ENCODE results near the gene LRRC71.

Gene LRRC71

DNA sequence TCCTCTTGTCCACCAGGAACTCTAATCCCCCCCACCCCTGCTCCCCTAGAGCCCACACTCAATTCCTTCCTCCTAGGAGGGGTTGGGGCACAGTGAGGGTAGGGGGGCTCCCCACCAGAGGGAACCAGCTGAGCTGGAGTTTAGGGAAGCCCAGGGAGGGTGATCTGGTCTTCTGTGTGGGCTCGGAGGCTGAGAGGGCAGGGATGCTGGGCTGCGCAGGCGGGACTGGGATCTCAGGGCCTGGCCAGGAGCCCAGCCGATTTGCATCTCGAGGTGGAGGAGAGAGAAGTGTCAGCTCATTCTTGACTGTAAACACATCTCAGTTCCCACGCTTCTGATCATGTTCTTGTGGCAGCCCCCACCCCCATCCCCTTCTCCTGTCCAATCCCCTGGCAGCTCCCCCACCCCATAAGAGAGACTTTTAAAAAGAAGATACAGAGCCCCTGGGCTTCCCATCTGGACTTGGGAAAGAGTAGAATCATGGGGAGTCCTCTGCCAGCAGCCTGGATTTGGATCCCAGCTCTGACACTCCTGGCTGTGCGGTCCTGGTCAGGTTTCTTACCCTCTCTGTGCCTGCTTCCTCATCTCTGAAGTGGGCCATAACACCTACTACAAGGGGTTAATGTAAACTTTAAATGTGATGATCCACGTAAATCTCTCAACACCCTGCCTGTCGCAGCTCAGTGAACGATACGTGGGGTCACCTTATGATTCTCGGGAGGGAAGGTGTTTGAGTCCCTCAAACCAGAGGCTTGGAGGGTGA lies 20.3 kb upstream of the LRRC71 start:
- Histone ChIP-seq H3K4me3 (ENCODE audit: low read length) (peak overlapping the region; percentile 46; the same call in 1 of the 2 replicates), H3K4me1 (ENCODE audit: low read length) (peaks cover 17% of the 10 kb centered on the region), H3K27me3 (ENCODE audit: low read depth, low read length) (peaks cover 25% of the 10 kb centered on the region), H3K9ac (ENCODE audit: low read length) (no peak overlapping the region), H2AFZ (ENCODE audit: low read depth, low read length) (no peak overlapping the region), H3K27ac (ENCODE audit: low read length) (no peak overlapping the region), H4K20me1 (ENCODE audit: insufficient read depth, low read length) (no peaks in the 10 kb centered on the region), H3K9me3 (ENCODE audit: insufficient read depth, low read length) (no peaks in the 10 kb centered on the region), H3K4me2 (ENCODE audit: low read length) (peak overlapping the region; percentile 65), H3K36me3 (replicated peaks; ENCODE audit: low read depth, low read length) (no peaks in the 10 kb centered on the region), H3K79me2 (ENCODE audit: low read length) (no peaks in the 10 kb centered on the region)
- TF ChIP-seq EZH2phosphoT487 (IDR thresholded peaks at IDR 0.05; ENCODE audit: low read depth) = no peak
- TF ChIP-seq, protein P1, sequence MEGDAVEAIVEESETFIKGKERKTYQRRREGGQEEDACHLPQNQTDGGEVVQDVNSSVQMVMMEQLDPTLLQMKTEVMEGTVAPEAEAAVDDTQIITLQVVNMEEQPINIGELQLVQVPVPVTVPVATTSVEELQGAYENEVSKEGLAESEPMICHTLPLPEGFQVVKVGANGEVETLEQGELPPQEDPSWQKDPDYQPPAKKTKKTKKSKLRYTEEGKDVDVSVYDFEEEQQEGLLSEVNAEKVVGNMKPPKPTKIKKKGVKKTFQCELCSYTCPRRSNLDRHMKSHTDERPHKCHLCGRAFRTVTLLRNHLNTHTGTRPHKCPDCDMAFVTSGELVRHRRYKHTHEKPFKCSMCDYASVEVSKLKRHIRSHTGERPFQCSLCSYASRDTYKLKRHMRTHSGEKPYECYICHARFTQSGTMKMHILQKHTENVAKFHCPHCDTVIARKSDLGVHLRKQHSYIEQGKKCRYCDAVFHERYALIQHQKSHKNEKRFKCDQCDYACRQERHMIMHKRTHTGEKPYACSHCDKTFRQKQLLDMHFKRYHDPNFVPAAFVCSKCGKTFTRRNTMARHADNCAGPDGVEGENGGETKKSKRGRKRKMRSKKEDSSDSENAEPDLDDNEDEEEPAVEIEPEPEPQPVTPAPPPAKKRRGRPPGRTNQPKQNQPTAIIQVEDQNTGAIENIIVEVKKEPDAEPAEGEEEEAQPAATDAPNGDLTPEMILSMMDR (IDR thresholded peaks at IDR 0.05; ENCODE audit: low read depth, low read length) = no peak

DNA sequence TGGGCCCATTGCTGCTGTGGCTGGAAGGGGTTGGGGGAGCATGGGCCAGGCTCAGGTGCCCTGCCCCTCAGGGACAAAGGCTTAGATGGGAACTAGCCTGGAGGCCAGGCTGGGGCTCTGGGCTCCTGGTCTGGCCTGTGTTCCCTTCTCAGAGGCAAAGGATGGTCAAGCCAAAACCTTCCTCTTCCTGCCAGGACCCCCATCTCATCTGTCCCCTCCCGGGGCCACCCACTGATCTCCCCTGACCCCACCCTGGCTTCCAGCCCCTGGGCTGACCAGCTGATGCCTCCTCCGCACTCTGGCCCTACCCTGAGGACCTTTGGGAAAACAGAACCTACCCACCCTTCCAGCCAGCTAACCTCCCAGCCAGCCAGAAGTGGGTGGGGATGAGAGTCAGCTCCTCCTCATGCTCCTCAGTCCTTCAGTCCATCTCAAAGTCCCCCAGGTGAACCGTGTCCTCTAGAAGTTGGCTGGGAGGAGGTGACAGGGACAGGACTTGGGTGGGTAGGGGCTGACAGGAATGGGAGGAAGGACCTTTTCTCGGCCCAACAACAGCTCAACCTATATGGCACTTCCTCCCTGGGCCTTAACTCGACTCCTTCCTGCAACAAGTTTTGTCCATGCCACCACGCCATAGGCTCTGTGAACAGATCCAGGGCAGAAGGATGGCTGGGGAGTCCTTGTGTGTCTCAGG lies 19.4 kb upstream of the LRRC71 start:
- no peak overlapping the region for H3K4me2 ChIP-seq (ENCODE audit: low read length)
- H3K4me3 ChIP-seq (ENCODE audit: low read length) = no peak overlapping the region
- no peaks in the 10 kb centered on the region for H3K9me3 ChIP-seq (ENCODE audit: insufficient read depth, low read length)
- peaks cover 17% of the 10 kb centered on the region for H3K4me1 ChIP-seq (ENCODE audit: low read length)
- H3K79me2 ChIP-seq (ENCODE audit: low read length) = no peaks in the 10 kb centered on the region
- peaks cover 25% of the 10 kb centered on the region for H3K27me3 ChIP-seq (ENCODE audit: low read depth, low read length)
- H3K27ac ChIP-seq (ENCODE audit: low read length) = no peak overlapping the region
- TF ChIP-seq EZH2phosphoT487 (IDR thresholded peaks at IDR 0.05; ENCODE audit: low read depth) = no peak
- no peaks in the 10 kb centered on the region for H3K36me3 ChIP-seq (replicated peaks; ENCODE audit: low read depth, low read length)
- no peak overlapping the region for H3K9ac ChIP-seq (ENCODE audit: low read length)
- no peaks in the 10 kb centered on the region for H4K20me1 ChIP-seq (ENCODE audit: insufficient read depth, low read length)
- H2AFZ ChIP-seq (ENCODE audit: low read depth, low read length) = no peak overlapping the region

DNA sequence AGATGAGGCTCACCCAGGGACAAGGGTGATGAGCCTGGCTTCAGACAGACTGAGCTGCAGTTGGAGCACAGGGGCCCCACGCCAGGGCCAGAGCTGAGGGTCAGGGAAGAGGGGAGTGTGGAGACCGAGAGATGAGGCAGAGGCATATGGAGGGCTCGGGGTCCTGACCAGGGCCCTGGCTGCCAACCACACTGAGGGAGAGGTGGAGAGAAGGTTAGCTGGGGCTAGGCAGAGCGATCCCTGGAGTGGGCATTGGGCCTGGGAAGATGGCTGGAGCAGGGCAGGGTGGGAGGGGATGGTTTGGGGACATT lies 18.9 kb upstream of the LRRC71 start:
- Histone ChIP-seq H3K4me3 (ENCODE audit: low read length) (no peak overlapping the region), H3K9me3 (ENCODE audit: insufficient read depth, low read length) (no peaks in the 10 kb centered on the region), H3K27me3 (ENCODE audit: low read depth, low read length) (peaks cover 25% of the 10 kb centered on the region), H4K20me1 (ENCODE audit: insufficient read depth, low read length) (no peaks in the 10 kb centered on the region), H3K79me2 (ENCODE audit: low read length) (no peaks in the 10 kb centered on the region), H3K27ac (ENCODE audit: low read length) (no peak overlapping the region), H2AFZ (ENCODE audit: low read depth, low read length) (no peak overlapping the region), H3K36me3 (replicated peaks; ENCODE audit: low read depth, low read length) (no peaks in the 10 kb centered on the region), H3K9ac (ENCODE audit: low read length) (no peak overlapping the region), H3K4me1 (ENCODE audit: low read length) (peaks cover 17% of the 10 kb centered on the region), H3K4me2 (ENCODE audit: low read length) (no peak overlapping the region)
- TF ChIP-seq, protein P1 (IDR thresholded peaks at IDR 0.05; ENCODE audit: low read depth, low read length) = no peak
- no peak for TF ChIP-seq EZH2phosphoT487 (IDR thresholded peaks at IDR 0.05; ENCODE audit: low read depth)

DNA sequence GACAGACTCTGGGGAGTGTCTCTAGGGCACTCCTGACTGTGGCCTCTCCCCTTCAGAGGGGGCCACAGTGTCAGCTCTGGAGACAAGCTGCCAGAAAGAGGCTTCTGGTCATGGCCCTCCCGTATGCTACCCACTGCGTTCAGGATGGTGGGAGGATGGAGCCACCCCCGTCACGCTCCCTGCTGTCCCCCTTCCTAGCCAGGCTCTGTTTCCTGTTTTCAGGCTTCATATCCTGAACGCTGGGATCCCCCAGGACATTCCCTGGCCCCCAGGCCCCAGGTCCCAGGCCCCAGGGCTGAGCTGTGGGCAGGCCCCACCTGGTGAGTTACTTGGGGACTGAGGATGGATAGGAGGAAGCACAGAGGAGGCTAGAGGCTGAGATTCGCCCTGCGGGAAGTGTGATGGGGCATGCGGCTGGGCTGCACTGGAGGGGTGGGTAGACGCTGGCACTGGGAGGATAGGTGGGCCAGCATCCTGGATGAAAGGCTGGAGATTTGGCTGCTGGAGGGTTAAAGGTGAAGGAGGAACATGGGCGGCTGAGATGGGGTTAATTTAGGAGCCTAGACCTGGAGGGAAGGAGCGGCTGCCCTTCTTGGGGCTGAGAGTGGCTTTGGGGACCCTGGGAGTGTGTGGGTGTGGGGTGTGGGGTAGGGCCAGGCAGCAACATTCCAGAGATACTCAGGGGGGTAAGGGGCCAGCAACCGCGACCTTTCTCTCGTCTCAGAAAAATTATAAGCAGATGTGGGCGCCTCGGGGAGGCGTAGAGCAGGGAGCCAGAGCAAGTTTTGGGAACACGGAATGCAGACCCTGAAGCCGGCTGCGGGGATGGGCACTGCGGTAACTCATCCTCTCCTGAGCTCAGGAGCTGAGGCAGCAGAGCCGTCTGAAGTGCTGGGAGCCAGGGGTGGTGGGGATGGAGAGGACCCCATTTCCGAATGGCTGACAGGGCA lies 18.2 kb upstream of the LRRC71 start:
- H3K4me2 ChIP-seq (ENCODE audit: low read length) = no peak overlapping the region
- no peak overlapping the region for H3K9ac ChIP-seq (ENCODE audit: low read length)
- peaks cover 21% of the 10 kb centered on the region for H3K27me3 ChIP-seq (ENCODE audit: low read depth, low read length)
- no peak overlapping the region for H2AFZ ChIP-seq (ENCODE audit: low read depth, low read length)
- H3K27ac ChIP-seq (ENCODE audit: low read length) = no peak overlapping the region
- no peak overlapping the region for H3K4me3 ChIP-seq (ENCODE audit: low read length)
- peaks cover 20% of the 10 kb centered on the region for H3K4me1 ChIP-seq (ENCODE audit: low read length)
- no peaks in the 10 kb centered on the region for H3K36me3 ChIP-seq (replicated peaks; ENCODE audit: low read depth, low read length)
- H3K79me2 ChIP-seq (ENCODE audit: low read length) = no peaks in the 10 kb centered on the region
- no peak for TF ChIP-seq EZH2phosphoT487 (IDR thresholded peaks at IDR 0.05; ENCODE audit: low read depth)
- TF ChIP-seq, protein P1 (IDR thresholded peaks at IDR 0.05; ENCODE audit: low read depth, low read length) = no peak
- no peaks in the 10 kb centered on the region for H3K9me3 ChIP-seq (ENCODE audit: insufficient read depth, low read length)
- H4K20me1 ChIP-seq (ENCODE audit: insufficient read depth, low read length) = no peaks in the 10 kb centered on the region
